HPDE6-E6E7 (cell line): ENCODE measurements around the gene GABRG3.
A peak's percentile ranks its signal among the peaks of the same experiment; 100 is the strongest.
"Not testable (repeated sequence)": the region's sequence is repeated elsewhere in the genome, so short reads cannot be mapped to it uniquely, and the experiment has no call there.

ENCODE experiments used
- DNase-seq: peaks from one replicate; pipeline ENCODE4 v3.0.0; 2011; ENCODE audit warnings: missing footprints; ENCODE audit errors: extremely low spot score

The GABRG3 gene

GRCh38 chr15:26996250-26996649 is 25.3 kb downstream of the GABRG3 start:
- DNase-seq, result no peak

- not testable (repeated sequence) for DNase-seq
Observed at GRCh38 chr15:27003003-27003402, 32.0 kb downstream of the GABRG3 start.

GRCh38 chr15:27004226-27004625 is 33.2 kb downstream of the GABRG3 start:
- not testable (repeated sequence) for DNase-seq

GRCh38 chr15:27017168-27017809 is 46.3 kb downstream of the GABRG3 start:
- DNase-seq, result no peak

GRCh38 chr15:27019687-27020086 is 48.7 kb downstream of the GABRG3 start:
- DNase-seq, result no peak

GRCh38 chr15:27025481-27025966 is 54.5 kb downstream of the GABRG3 start:
- no peak for DNase-seq

GRCh38 chr15:27027229-27027628 is 56.2 kb downstream of the GABRG3 start:
- no peak for DNase-seq

GRCh38 chr15:27028858-27029477 is 58.0 kb downstream of the GABRG3 start:
- no peak for DNase-seq

GRCh38 chr15:27036210-27036609 is 65.2 kb downstream of the GABRG3 start:
- DNase-seq, result no peak

- DNase-seq, result no peak
Observed at GRCh38 chr15:27037501-27037900, 66.5 kb downstream of the GABRG3 start.

- no peak for DNase-seq
Observed at GRCh38 chr15:27039152-27039551, 68.2 kb downstream of the GABRG3 start.

- no peak for DNase-seq
Observed at GRCh38 chr15:27042230-27042629, 71.2 kb downstream of the GABRG3 start.

- no peak for DNase-seq
Observed at GRCh38 chr15:27042646-27043045, 71.7 kb downstream of the GABRG3 start.

GRCh38 chr15:27043770-27044169 is 72.8 kb downstream of the GABRG3 start:
- no peak for DNase-seq

- DNase-seq, result no peak
Observed at GRCh38 chr15:27045796-27046195, 74.8 kb downstream of the GABRG3 start.

GRCh38 chr15:27046880-27047279 is 75.9 kb downstream of the GABRG3 start:
- no peak for DNase-seq

- DNase-seq, result no peak
Observed at GRCh38 chr15:27050163-27050562, 79.2 kb downstream of the GABRG3 start.

GRCh38 chr15:27054426-27054825 is 83.4 kb downstream of the GABRG3 start:
- DNase-seq, result no peak

- no peak for DNase-seq
Observed at GRCh38 chr15:27057904-27058645, 87.1 kb downstream of the GABRG3 start.

- DNase-seq, result no peak
Observed at GRCh38 chr15:27058939-27059338, 88.0 kb downstream of the GABRG3 start.

- peak; percentile 4 for DNase-seq
Observed at GRCh38 chr15:27059610-27060202, 88.7 kb downstream of the GABRG3 start.

GRCh38 chr15:27061739-27062138 is 90.8 kb downstream of the GABRG3 start:
- no peak for DNase-seq
